Activated CD8-positive, alpha-beta T cell treated with anti-CD3 and anti-CD28 coated beads for 36 hours (primary cell): Measurements from ENCODE around the gene RAPGEF2. TPM values are rescaled to one million over a fixed set of nuclear protein-coding genes. Genes with fewer than 3 reads are reported as not detected.

Experiments used
- ATAC-seq: fragments of 200-7000 bp; cut with Tn5 transposase; one replicate; pipeline ENCODE4 v1.10.0; 2021; ENCODE audit warnings: mild to moderate bottlenecking, moderate library complexity
- CTCF ChIA-PET: fragments of 350-600 bp; sonication (Branson Sonifier 250); formaldehyde crosslinking; loops from one replicate; lab custom pipeline; 2021; ENCODE audit warnings: antibody characterized with exemption; lab: Charles Lee
- POLR2A ChIA-PET: fragments of 350-600 bp; sonication (Branson Sonifier 250); formaldehyde crosslinking; loops from one replicate; lab custom pipeline; 2021; ENCODE audit warnings: antibody characterized with exemption; lab: Charles Lee
- DNase-seq: peaks from one replicate; pipeline ENCODE4 v3.0.0-alpha.2; 2020
- H3K27ac Mint-ChIP-seq: one replicate; pipeline ENCODE4 v1.8.0; 2021; ENCODE audit warnings: mild to moderate bottlenecking, mixed read lengths
- H3K27me3 Mint-ChIP-seq: one replicate; pipeline ENCODE4 v1.8.0; 2021; ENCODE audit warnings: mixed read lengths
- H3K36me3 Mint-ChIP-seq: one replicate; pipeline ENCODE4 v1.8.0; 2021; ENCODE audit warnings: low read depth, mixed read lengths
- H3K4me1 Mint-ChIP-seq: one replicate; pipeline ENCODE4 v1.8.0; 2021; ENCODE audit warnings: low read depth, mixed read lengths
- H3K4me3 Mint-ChIP-seq: one replicate; pipeline ENCODE4 v1.8.0; 2021; ENCODE audit warnings: mild to moderate bottlenecking, moderate library complexity, mixed read lengths
- H3K9me3 Mint-ChIP-seq: one replicate; pipeline ENCODE4 v1.8.0; 2021; ENCODE audit warnings: mixed read lengths
- CTCF ChIP-seq: fragments of 200-600 bp; IDR thresholded peaks from one replicate; pipeline ENCODE4 v1.8.0; 2022; ENCODE audit warnings: antibody characterized with exemption, mild to moderate bottlenecking
- intact Hi-C: fragments of 100-400 bp; cut with micrococcal nuclease; formaldehyde crosslinking; loops from one replicate; pipeline ENCODE4 v1.10.0; 2022
- total RNA-seq, 2 experiments: library from RNA; stranded (reverse); gene quantifications; one replicate each; pipeline ENCODE4 v1.2.3, GENCODE V29; 2021

Gene RAPGEF2
- total RNA-seq, 2 experiments from 2014 or later = 13.7 to 14.8 TPM

- intact Hi-C loops = no loop called here
- H3K27ac Mint-ChIP-seq = no peak overlapping the region
- H3K9me3 Mint-ChIP-seq = no peaks in the 10 kb centered on the region
- no peaks in the 10 kb centered on the region for H3K4me1 Mint-ChIP-seq
- H3K27me3 Mint-ChIP-seq = no peaks in the 10 kb centered on the region
- H3K36me3 Mint-ChIP-seq = peaks cover 6% of the 10 kb centered on the region
- TF ChIP-seq CTCF = no peak
- no peak for DNase-seq
- H3K4me3 Mint-ChIP-seq = no peak overlapping the region
- no peak for ATAC-seq
- ChIA-PET CTCF (no interaction called here), POLR2A (interaction anchor here (0.6 kb wide), 1 partner anchor 1068 kb away, joined by 3 read pairs; no protein-coding TSS in a partner anchor)
Measured at GRCh38 chr4:159280442-159281172, 177.7 kb downstream of the RAPGEF2 start.

- Mint-ChIP-seq H3K4me1 (no peaks in the 10 kb centered on the region), H3K36me3 (peaks cover 8% of the 10 kb centered on the region), H3K27ac (no peak overlapping the region), H3K9me3 (no peaks in the 10 kb centered on the region), H3K4me3 (no peak overlapping the region), H3K27me3 (no peaks in the 10 kb centered on the region)
- DNase-seq (no peak), ATAC-seq (no peak)
- TF ChIP-seq CTCF = no peak
- intact Hi-C loops = no loop called here
- POLR2A ChIA-PET = interaction anchor here (0.8 kb wide), 1 partner anchor 15 kb away, joined by 3 read pairs; no protein-coding TSS in a partner anchor
- CTCF ChIA-PET = interaction anchor here (0.7 kb wide), 1 partner anchor 178 kb away, joined by 3 read pairs; no protein-coding TSS in a partner anchor
Measured at GRCh38 chr4:159281771-159282170, 178.9 kb downstream of the RAPGEF2 start.

DNA sequence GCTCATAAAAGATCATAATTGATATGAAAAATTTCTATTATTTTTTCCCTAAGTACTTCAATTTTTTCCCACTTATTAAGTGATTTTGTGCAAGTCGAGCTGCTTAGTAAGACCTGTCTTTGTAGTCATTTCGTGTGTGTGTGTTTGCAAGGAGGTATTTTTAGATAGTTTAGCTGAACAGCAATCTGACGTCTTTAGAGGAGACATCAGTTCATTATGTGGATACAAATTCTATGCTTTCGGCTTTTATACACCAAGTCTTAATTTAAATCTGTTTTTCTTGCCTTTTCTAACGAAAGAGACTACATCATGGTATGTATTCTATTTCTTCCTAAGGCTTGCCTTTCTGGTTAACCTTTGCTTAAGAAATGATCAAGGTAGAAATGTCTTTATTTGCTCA lies 179.4 kb downstream of the RAPGEF2 start:
- Mint-ChIP-seq H3K27ac (no peak overlapping the region), H3K4me3 (no peak overlapping the region), H3K27me3 (no peaks in the 10 kb centered on the region), H3K36me3 (peaks cover 8% of the 10 kb centered on the region), H3K9me3 (no peaks in the 10 kb centered on the region), H3K4me1 (no peaks in the 10 kb centered on the region)
- CTCF ChIA-PET = interaction anchor here (0.7 kb wide), 1 partner anchor 179 kb away, joined by 3 read pairs; no protein-coding TSS in a partner anchor
- POLR2A ChIA-PET = interaction anchor here (0.8 kb wide), 1 partner anchor 15 kb away, joined by 3 read pairs; no protein-coding TSS in a partner anchor
- TF ChIP-seq CTCF = no peak
- ATAC-seq (no peak), DNase-seq (no peak)
- intact Hi-C loops = no loop called here

- intact Hi-C loops = no loop called here
- H3K4me1 Mint-ChIP-seq = no peaks in the 10 kb centered on the region
- H3K27me3 Mint-ChIP-seq = no peaks in the 10 kb centered on the region
- ChIA-PET POLR2A (no interaction called here), CTCF (no interaction called here)
- H3K36me3 Mint-ChIP-seq = peaks cover 8% of the 10 kb centered on the region
- ATAC-seq (no peak), DNase-seq (no peak)
- no peak for TF ChIP-seq CTCF
- no peaks in the 10 kb centered on the region for H3K9me3 Mint-ChIP-seq
- no peak overlapping the region for H3K4me3 Mint-ChIP-seq
- no peak overlapping the region for H3K27ac Mint-ChIP-seq
Measured at GRCh38 chr4:159282944-159283343, 180.1 kb downstream of the RAPGEF2 start.

DNA sequence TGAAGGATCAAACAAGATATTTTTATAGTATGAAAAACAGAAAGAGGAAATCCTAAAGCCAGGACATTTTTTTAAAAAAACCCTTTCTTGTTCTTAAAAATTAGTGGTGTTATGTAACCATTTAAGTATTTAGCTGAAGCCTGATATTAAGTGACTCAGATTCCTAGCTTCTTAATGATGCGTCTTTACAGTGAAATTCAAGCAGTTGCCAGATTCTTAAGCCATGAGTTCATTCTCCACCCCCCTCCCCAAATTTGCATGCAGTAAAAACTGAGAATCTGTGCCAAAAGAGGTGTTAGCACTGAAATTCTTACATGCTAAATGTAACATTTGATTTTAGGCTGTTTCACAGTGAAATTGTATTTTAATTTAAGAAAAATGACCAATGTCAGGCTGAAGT lies 180.8 kb downstream of the RAPGEF2 start:
- ATAC-seq = no peak
- no peak for TF ChIP-seq CTCF
- DNase-seq = no peak
- Mint-ChIP-seq H3K36me3 (peaks cover 8% of the 10 kb centered on the region), H3K27ac (no peak overlapping the region), H3K4me3 (no peak overlapping the region), H3K27me3 (no peaks in the 10 kb centered on the region), H3K9me3 (no peaks in the 10 kb centered on the region), H3K4me1 (no peaks in the 10 kb centered on the region)
- ChIA-PET POLR2A (no interaction called here), CTCF (no interaction called here)
- intact Hi-C loops = no loop called here
